ENCODE data around the gene FOXN3.

FOXN3 gene

GRCh38 chr14:89348722-89349121 lies 68.3 kb downstream of the FOXN3 start:
- Histone ChIP-seq H3K27ac (replicated peaks) (no peak overlapping the region), H3K27me3 (ENCODE audit: insufficient read depth, poor library complexity, severe bottlenecking) (no peaks in the 10 kb centered on the region), H3K4me3 (replicated peaks; ENCODE audit: insufficient read depth, low read length) (no peak overlapping the region)
- no peak for TF ChIP-seq REST (IDR thresholded peaks at IDR 0.05; ENCODE audit: insufficient replicate concordance, low read depth)
- no peak for TF ChIP-seq CTCF (IDR thresholded peaks at IDR 0.05; ENCODE audit: insufficient read depth, low read length)
- no peak for TF ChIP-seq POLR2AphosphoS5 (IDR thresholded peaks at IDR 0.05; ENCODE audit: low read depth)
- no peak for TF ChIP-seq GABPA (IDR thresholded peaks at IDR 0.05; ENCODE audit: low read depth)
- no peak for TF ChIP-seq SPI1 (IDR thresholded peaks at IDR 0.05; ENCODE audit: borderline replicate concordance, low read depth)
- no peak for DNase-seq (ENCODE audit: low read depth in 1 of 2, low spot score in 1 of 2)

- no peak overlapping the region for H3K27ac ChIP-seq (replicated peaks)
- DNase-seq (ENCODE audit: low read depth in 1 of 2, low spot score in 1 of 2) = no peak
- no peaks in the 10 kb centered on the region for H3K27me3 ChIP-seq (ENCODE audit: insufficient read depth, poor library complexity, severe bottlenecking)
- TF ChIP-seq CTCF (IDR thresholded peaks at IDR 0.05; ENCODE audit: insufficient read depth, low read length) (no peak), GABPA (IDR thresholded peaks at IDR 0.05; ENCODE audit: low read depth) (no peak), POLR2AphosphoS5 (IDR thresholded peaks at IDR 0.05; ENCODE audit: low read depth) (no peak), REST (IDR thresholded peaks at IDR 0.05; ENCODE audit: insufficient replicate concordance, low read depth) (no peak), SPI1 (IDR thresholded peaks at IDR 0.05; ENCODE audit: borderline replicate concordance, low read depth) (no peak)
- H3K4me3 ChIP-seq (replicated peaks; ENCODE audit: insufficient read depth, low read length) = no peak overlapping the region
Observed at GRCh38 chr14:89347885-89348284, 69.1 kb downstream of the FOXN3 start.

- Histone ChIP-seq H3K4me3 (replicated peaks; ENCODE audit: insufficient read depth, low read length) (no peak overlapping the region), H3K27me3 (ENCODE audit: insufficient read depth, poor library complexity, severe bottlenecking) (no peaks in the 10 kb centered on the region), H3K27ac (replicated peaks) (no peak overlapping the region)
- no peak for DNase-seq (ENCODE audit: low read depth in 1 of 2, low spot score in 1 of 2)
- no peak for TF ChIP-seq GABPA (IDR thresholded peaks at IDR 0.05; ENCODE audit: low read depth)
- no peak for TF ChIP-seq POLR2AphosphoS5 (IDR thresholded peaks at IDR 0.05; ENCODE audit: low read depth)
- TF ChIP-seq CTCF (IDR thresholded peaks at IDR 0.05; ENCODE audit: insufficient read depth, low read length) = no peak
- TF ChIP-seq REST (IDR thresholded peaks at IDR 0.05; ENCODE audit: insufficient replicate concordance, low read depth) = no peak
- no peak for TF ChIP-seq SPI1 (IDR thresholded peaks at IDR 0.05; ENCODE audit: borderline replicate concordance, low read depth)
Observed at GRCh38 chr14:89344920-89345254, 72.1 kb downstream of the FOXN3 start.

All from HL-60 (cell line).